ENCODE measurements around the gene FIGNL2.
"Not testable (repeated sequence)": the region's sequence is repeated elsewhere in the genome, so short reads cannot be mapped to it uniquely, and the experiment has no call there.

Gene FIGNL2

DNA sequence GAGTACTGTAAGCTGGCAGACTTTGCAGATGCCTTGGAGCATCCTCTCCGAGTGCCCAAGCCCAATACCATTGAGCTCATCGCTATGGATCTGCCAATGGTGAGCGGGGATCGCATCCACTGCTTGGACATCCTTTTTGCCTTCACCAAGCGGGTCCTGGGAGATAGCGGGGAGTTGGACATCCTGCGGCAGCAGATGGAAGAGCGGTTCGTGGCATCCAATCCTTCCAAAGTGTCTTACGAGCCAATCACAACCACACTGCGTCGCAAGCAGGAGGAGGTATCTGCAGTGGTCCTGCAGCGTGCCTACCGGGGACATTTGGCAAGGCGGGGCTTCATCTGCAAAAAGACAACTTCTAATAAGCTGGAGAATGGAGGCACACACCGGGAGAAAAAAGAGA, 41.6 kb downstream of the FIGNL2 start:
- intact Hi-C loops (cut with DNase I) = no loop called here
- DNase-seq = peak in 2 of 42 donors; percentile 6 to 11

- intact Hi-C loops (cut with DNase I) = no loop called here
- peak in 9 of 42 donors; percentile 27 to 66 (median 50) for DNase-seq
Measured at GRCh38 chr12:51801027-51801426, 47.5 kb downstream of the FIGNL2 start.

DNA sequence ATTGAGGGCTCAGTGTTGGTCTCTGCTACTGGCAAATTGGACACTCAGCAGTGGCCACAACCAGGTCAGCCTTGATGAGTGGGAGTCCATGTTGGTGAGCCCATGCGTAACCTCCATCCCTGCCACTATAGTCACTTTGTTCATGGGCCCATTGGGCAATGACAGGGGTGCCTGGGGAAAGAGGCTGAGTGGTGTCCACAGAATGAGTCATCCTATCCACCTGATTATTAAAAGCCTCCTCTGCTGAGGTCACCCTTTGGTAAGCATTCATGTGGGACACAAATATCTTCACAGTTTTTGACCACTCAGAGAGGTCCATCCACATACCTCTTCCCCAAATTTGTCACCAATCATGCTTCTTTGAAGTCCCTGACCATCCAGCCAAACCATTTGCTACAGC, 50.0 kb downstream of the FIGNL2 start:
- intact Hi-C loops (cut with DNase I) = no loop called here
- no peak for DNase-seq

GRCh38 chr12:51798051-51798450, 50.5 kb downstream of the FIGNL2 start:
- intact Hi-C loops (cut with DNase I) = not testable (repeated sequence)

GRCh38 chr12:51797301-51797700, 51.2 kb downstream of the FIGNL2 start:
- DNase-seq = no peak
- intact Hi-C loops (cut with DNase I) = no loop called here

More at GRCh38 chr12:51798051-51798450, 50.5 kb downstream of the FIGNL2 start:
- not testable (repeated sequence) for DNase-seq

- no peak for DNase-seq
- intact Hi-C loops (cut with DNase I) = no loop called here
Measured at GRCh38 chr12:51793201-51793600, 55.3 kb downstream of the FIGNL2 start.

- no peak for DNase-seq
- intact Hi-C loops (cut with DNase I) = no loop called here
Measured at GRCh38 chr12:51792417-51792816, 56.1 kb downstream of the FIGNL2 start.

GRCh38 chr12:51788876-51789275, 59.6 kb downstream of the FIGNL2 start:
- intact Hi-C loops (cut with DNase I) = no loop called here
- no peak for DNase-seq

DNA sequence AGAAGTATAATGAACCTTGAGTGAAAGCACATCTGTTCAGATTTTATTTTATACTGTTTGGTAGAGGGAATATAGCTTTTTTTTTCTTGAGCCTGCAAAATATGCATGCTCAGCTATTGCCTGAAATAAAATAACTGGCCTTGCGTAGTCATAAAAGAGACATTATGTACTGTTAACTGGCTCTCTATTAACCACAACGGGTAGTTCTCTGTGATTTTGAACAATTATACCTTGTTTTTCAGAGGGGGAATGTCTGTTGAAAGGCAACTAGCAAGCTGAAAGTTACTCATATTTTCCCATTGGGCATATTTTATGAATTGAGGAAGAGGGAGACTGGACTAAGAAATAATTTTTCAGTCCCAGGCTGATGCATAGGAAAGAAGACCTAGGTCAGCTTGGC, 62.6 kb downstream of the FIGNL2 start:
- intact Hi-C loops (cut with DNase I) = no loop called here
- DNase-seq = no peak

DNA sequence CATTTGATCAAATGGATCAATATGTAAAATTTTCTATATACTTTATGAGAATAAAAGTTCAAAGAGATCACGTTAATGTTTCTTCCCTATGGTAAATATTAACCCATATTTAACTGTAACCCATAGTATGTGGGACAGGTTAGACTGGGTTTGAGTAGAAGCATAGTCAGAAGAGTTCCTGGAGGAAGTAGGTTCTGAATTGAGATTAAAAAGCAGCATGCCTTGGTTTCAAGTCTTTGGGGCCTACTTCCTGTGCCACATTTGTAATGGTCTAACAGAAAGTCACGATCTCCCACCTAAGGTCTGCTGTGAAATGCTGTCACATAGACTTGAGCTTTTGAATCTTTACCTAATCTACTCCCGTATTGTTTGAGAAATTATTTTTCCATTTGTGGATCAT, 63.8 kb downstream of the FIGNL2 start:
- no peak for DNase-seq
- intact Hi-C loops (cut with DNase I) = no loop called here

- peak in 2 of 42 donors; percentile 9 to 27 for DNase-seq
- intact Hi-C loops (cut with DNase I) = no loop called here
Measured at GRCh38 chr12:51779876-51780275, 68.6 kb downstream of the FIGNL2 start.

GRCh38 chr12:51777973-51778372, 70.5 kb downstream of the FIGNL2 start:
- intact Hi-C loops (cut with DNase I) = no loop called here
- no peak for DNase-seq

DNA sequence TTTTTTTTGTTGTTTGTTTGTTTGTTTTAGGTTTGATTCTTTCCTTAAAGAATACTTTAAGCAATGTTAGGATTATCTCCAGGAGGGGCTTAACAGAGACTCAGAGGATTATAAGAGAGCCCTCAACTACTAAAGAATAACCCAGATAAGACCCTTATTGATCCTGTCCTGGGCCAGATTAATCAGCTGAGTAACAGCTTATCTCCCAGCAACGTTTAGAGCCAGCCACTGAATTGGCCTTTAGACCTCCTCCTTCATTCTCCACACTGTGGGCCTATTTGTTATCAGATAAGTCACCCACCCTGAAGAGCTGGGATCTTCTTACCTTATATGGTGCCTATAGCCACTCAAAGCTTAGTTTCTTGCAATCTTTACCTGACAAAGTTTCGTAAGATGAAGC, 71.1 kb downstream of the FIGNL2 start:
- DNase-seq = no peak
- intact Hi-C loops (cut with DNase I) = no loop called here

DNA sequence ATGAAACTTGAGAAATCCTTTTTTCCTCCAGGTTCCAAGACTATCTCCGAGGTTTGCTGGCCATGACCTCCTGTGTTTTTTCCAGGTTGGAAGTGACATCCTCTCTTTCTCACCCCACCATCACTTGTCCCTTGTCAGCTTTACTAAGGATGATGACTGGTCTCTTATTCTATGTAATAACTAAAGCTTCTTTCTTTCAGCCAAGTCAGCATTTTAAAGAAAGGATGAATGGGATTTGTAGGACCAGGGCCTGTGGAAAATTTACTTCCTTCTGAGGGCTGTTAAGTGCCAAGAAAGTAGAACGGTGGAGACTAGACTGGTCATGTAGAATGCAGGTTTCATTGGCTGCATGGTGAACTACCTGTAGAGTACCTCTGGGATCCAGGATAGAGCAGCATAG, 73.6 kb downstream of the FIGNL2 start:
- intact Hi-C loops (cut with DNase I) = no loop called here
- no peak for DNase-seq

- intact Hi-C loops (cut with DNase I) = no loop called here
- no peak for DNase-seq
Measured at GRCh38 chr12:51773145-51773869, 75.2 kb downstream of the FIGNL2 start.

DNA sequence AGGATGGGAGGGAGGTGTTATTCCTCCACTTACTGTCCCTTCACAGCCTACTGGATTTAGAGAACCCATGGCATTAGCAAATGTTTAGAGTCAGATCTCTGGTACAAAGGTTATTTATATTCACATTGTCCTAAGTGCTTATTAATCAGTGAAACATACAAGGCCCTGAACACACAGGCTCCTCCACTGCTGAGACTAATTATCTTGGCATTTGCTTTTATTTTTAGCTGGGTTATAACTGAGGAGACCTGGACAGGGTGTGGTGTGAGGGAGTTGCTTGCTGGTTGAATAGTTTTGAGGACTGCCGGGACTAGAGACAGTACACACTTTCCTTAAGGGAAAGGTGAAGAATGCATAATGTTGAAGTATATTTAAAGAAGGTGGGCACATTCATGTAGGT, 77.5 kb downstream of the FIGNL2 start:
- no peak for DNase-seq
- intact Hi-C loops (cut with DNase I) = no loop called here
